ENCODE data around the gene CDCA4.

GRCh38 chr14:105058521-105059034, 37.7 kb upstream of the CDCA4 start:
- TF ChIP-seq CTCF (IDR thresholded peaks at IDR 0.05; ENCODE audit: low read depth, low read length) (no peak), EZH2phosphoT487 (IDR thresholded peaks at IDR 0.05; ENCODE audit: low read depth) (no peak)

Data from OCI-LY3 (cell line).